ENCODE data around the gene KRTAP10-4. TPM values are rescaled to one million over a fixed set of nuclear protein-coding genes. Genes with fewer than 3 reads are reported as not detected.
"Not testable (repeated sequence)": the region's sequence is repeated elsewhere in the genome, so short reads cannot be mapped to it uniquely, and the experiment has no call there.

The KRTAP10-4 gene
- total RNA-seq, 2 donors from 2014 or later, result not detected

GRCh38 chr21:44610157-44610843, 36.8 kb downstream of the KRTAP10-4 start:
- not testable (repeated sequence) for H3K36me3 Mint-ChIP-seq (ENCODE audit: low read depth)

GRCh38 chr21:44611551-44611950, 38.0 kb downstream of the KRTAP10-4 start:
- no peaks in the 10 kb centered on the region for H3K9me3 ChIP-seq (ENCODE audit: control insufficient read depth, low read length, poor library complexity, severe bottlenecking)
- ATAC-seq, result no peak
- no peaks in the 10 kb centered on the region for H3K27me3 Mint-ChIP-seq

More at GRCh38 chr21:44610157-44610843, 36.8 kb downstream of the KRTAP10-4 start:
- not testable (repeated sequence) for H3K27ac Mint-ChIP-seq; ATAC-seq; DNase-seq; H3K4me1 Mint-ChIP-seq; H3K4me3 Mint-ChIP-seq; H3K9me3 ChIP-seq (ENCODE audit: control insufficient read depth, low read length, poor library complexity, severe bottlenecking); H3K27me3 Mint-ChIP-seq

GRCh38 chr21:44612029-44612486, 38.5 kb downstream of the KRTAP10-4 start, which contains the start of gene KRTAP10-8:
Gene KRTAP10-8 (plus strand): TSS chr21:44612079. CDS start chr21:44612101, 22 bp downstream.
- Mint-ChIP-seq H3K27ac (no peak within 1 kb of the TSS), H3K4me1 (peaks cover 11% of the 10 kb centered on the region), H3K4me3 (no peak within 1 kb of the TSS), H3K36me3 (ENCODE audit: low read depth) (no peaks in the 10 kb centered on the region), H3K27me3 (no peaks in the 10 kb centered on the region)
- no peaks in the 10 kb centered on the region for H3K9me3 ChIP-seq (ENCODE audit: control insufficient read depth, low read length, poor library complexity, severe bottlenecking)
- DNase-seq (no peak), ATAC-seq (no peak)

More at GRCh38 chr21:44611551-44611950, 38.0 kb downstream of the KRTAP10-4 start:
- no peak overlapping the region for H3K27ac Mint-ChIP-seq
- peaks cover 10% of the 10 kb centered on the region for H3K4me1 Mint-ChIP-seq
- H3K36me3 Mint-ChIP-seq (ENCODE audit: low read depth), result peaks cover 1% of the 10 kb centered on the region
- no peak for DNase-seq
- no peak overlapping the region for H3K4me3 Mint-ChIP-seq

GRCh38 chr21:44612669-44613229, 39.2 kb downstream of the KRTAP10-4 start:
- Mint-ChIP-seq H3K36me3 (ENCODE audit: low read depth) (no peaks in the 10 kb centered on the region), H3K4me1 (peaks cover 13% of the 10 kb centered on the region), H3K27me3 (no peaks in the 10 kb centered on the region), H3K27ac (no peak overlapping the region), H3K4me3 (no peak overlapping the region)
- ATAC-seq (no peak), DNase-seq (no peak)
- no peaks in the 10 kb centered on the region for H3K9me3 ChIP-seq (ENCODE audit: control insufficient read depth, low read length, poor library complexity, severe bottlenecking)

GRCh38 chr21:44613386-44614155, 40.0 kb downstream of the KRTAP10-4 start:
- H3K27ac Mint-ChIP-seq, result no peak overlapping the region
- DNase-seq (no peak), ATAC-seq (no peak)
- peaks cover 17% of the 10 kb centered on the region for H3K4me1 Mint-ChIP-seq
- H3K9me3 ChIP-seq (ENCODE audit: control insufficient read depth, low read length, poor library complexity, severe bottlenecking), result no peaks in the 10 kb centered on the region
- H3K4me3 Mint-ChIP-seq, result no peak overlapping the region
- no peaks in the 10 kb centered on the region for H3K36me3 Mint-ChIP-seq (ENCODE audit: low read depth)
- H3K27me3 Mint-ChIP-seq, result no peaks in the 10 kb centered on the region

- H3K27me3 Mint-ChIP-seq, result no peaks in the 10 kb centered on the region
Observed at GRCh38 chr21:44614161-44614631, 40.7 kb downstream of the KRTAP10-4 start.

GRCh38 chr21:44614961-44615391, 41.4 kb downstream of the KRTAP10-4 start:
- H3K9me3 ChIP-seq (ENCODE audit: control insufficient read depth, low read length, poor library complexity, severe bottlenecking), result no peaks in the 10 kb centered on the region
- Mint-ChIP-seq H3K36me3 (ENCODE audit: low read depth) (peaks cover 5% of the 10 kb centered on the region), H3K4me3 (no peak overlapping the region), H3K27me3 (no peaks in the 10 kb centered on the region), H3K27ac (no peak overlapping the region), H3K4me1 (peaks cover 28% of the 10 kb centered on the region)
- ATAC-seq, result no peak
- no peak for DNase-seq

More at GRCh38 chr21:44614161-44614631, 40.7 kb downstream of the KRTAP10-4 start:
- no peak overlapping the region for H3K27ac Mint-ChIP-seq
- ATAC-seq, result no peak
- no peaks in the 10 kb centered on the region for H3K36me3 Mint-ChIP-seq (ENCODE audit: low read depth)
- no peak for DNase-seq
- peaks cover 23% of the 10 kb centered on the region for H3K4me1 Mint-ChIP-seq
- H3K4me3 Mint-ChIP-seq, result no peak overlapping the region
- H3K9me3 ChIP-seq (ENCODE audit: control insufficient read depth, low read length, poor library complexity, severe bottlenecking), result no peaks in the 10 kb centered on the region

- H3K9me3 ChIP-seq (ENCODE audit: control insufficient read depth, low read length, poor library complexity, severe bottlenecking), result no peaks in the 10 kb centered on the region
- DNase-seq, result no peak
- H3K4me1 Mint-ChIP-seq, result peaks cover 29% of the 10 kb centered on the region
- peaks cover 5% of the 10 kb centered on the region for H3K36me3 Mint-ChIP-seq (ENCODE audit: low read depth)
- H3K27me3 Mint-ChIP-seq, result no peaks in the 10 kb centered on the region
- peak overlapping the region; percentile 73 for H3K27ac Mint-ChIP-seq
- ATAC-seq, result no peak
- H3K4me3 Mint-ChIP-seq, result no peak overlapping the region
Observed at GRCh38 chr21:44615466-44615865, 41.9 kb downstream of the KRTAP10-4 start.

GRCh38 chr21:44615911-44616590, 42.5 kb downstream of the KRTAP10-4 start:
- no peaks in the 10 kb centered on the region for H3K27me3 Mint-ChIP-seq
- peak overlapping the region; percentile 47 for H3K4me3 Mint-ChIP-seq
- ATAC-seq (no peak), DNase-seq (no peak)
- H3K27ac Mint-ChIP-seq, result peak overlapping the region; percentile 73
- peaks cover 5% of the 10 kb centered on the region for H3K36me3 Mint-ChIP-seq (ENCODE audit: low read depth)
- H3K4me1 Mint-ChIP-seq, result peaks cover 29% of the 10 kb centered on the region
- no peaks in the 10 kb centered on the region for H3K9me3 ChIP-seq (ENCODE audit: control insufficient read depth, low read length, poor library complexity, severe bottlenecking)

GRCh38 chr21:44616591-44616926, 43.0 kb downstream of the KRTAP10-4 start:
- DNase-seq (no peak), ATAC-seq (no peak)
- Mint-ChIP-seq H3K36me3 (ENCODE audit: low read depth) (peaks cover 5% of the 10 kb centered on the region), H3K4me3 (peak overlapping the region; percentile 47), H3K27me3 (no peaks in the 10 kb centered on the region), H3K27ac (peak overlapping the region; percentile 73), H3K4me1 (peaks cover 29% of the 10 kb centered on the region)
- no peaks in the 10 kb centered on the region for H3K9me3 ChIP-seq (ENCODE audit: control insufficient read depth, low read length, poor library complexity, severe bottlenecking)

GRCh38 chr21:44617071-44617501, 43.6 kb downstream of the KRTAP10-4 start:
- H3K9me3 ChIP-seq (ENCODE audit: control insufficient read depth, low read length, poor library complexity, severe bottlenecking), result no peaks in the 10 kb centered on the region
- DNase-seq (no peak), ATAC-seq (no peak)
- Mint-ChIP-seq H3K27me3 (no peaks in the 10 kb centered on the region), H3K36me3 (ENCODE audit: low read depth) (peaks cover 5% of the 10 kb centered on the region), H3K4me1 (peaks cover 29% of the 10 kb centered on the region), H3K27ac (peak overlapping the region; percentile 73), H3K4me3 (no peak overlapping the region)

GRCh38 chr21:44618504-44618903, 45.0 kb downstream of the KRTAP10-4 start:
- Mint-ChIP-seq H3K4me1 (peaks cover 25% of the 10 kb centered on the region), H3K27me3 (no peaks in the 10 kb centered on the region), H3K36me3 (ENCODE audit: low read depth) (peaks cover 7% of the 10 kb centered on the region), H3K4me3 (peak overlapping the region; percentile 76), H3K27ac (peak overlapping the region; percentile 93)
- peaks cover 2% of the 10 kb centered on the region for H3K9me3 ChIP-seq (ENCODE audit: control insufficient read depth, low read length, poor library complexity, severe bottlenecking)
- DNase-seq, result no peak
- ATAC-seq, result peak; percentile 39
